Measurements from ENCODE around the gene RNASE2. TPM values are rescaled to one million over a fixed set of nuclear protein-coding genes. Genes with fewer than 3 reads are reported as not detected.

RNASE2 gene
- total and polyA plus RNA-seq, 4 donors: 0.59 to 27.0 (median 4.3) TPM

GRCh38 chr14:20986811-20987210, 31.5 kb downstream of the RNASE2 start (continued):
- TF ChIP-seq ATF3 (IDR thresholded peaks at IDR 0.05) (no peak), RAD21 (IDR thresholded peaks at IDR 0.05) (no peak), MAX (IDR thresholded peaks at IDR 0.05) (no peak), EGR1 (IDR thresholded peaks at IDR 0.05; ENCODE audit: low read depth in 2 of 2) (no peak), HNF4G (IDR thresholded peaks at IDR 0.05) (no peak), FOXA1 (IDR thresholded peaks at IDR 0.05) (no peak), JUND (IDR thresholded peaks at IDR 0.05) (no peak), TAF1 (conservative IDR thresholded peaks at IDR 0.05) (no peak)

- Histone ChIP-seq H3K27me3 (ENCODE audit: control insufficient read depth in 4 of 4, insufficient read depth in 4 of 4, low read length in 3 of 4) (no peaks in the 10 kb centered on the region), H3K27ac (ENCODE audit: low read depth in 1 of 2, low read length in 2 of 2) (peak overlapping the region in 1 of 2 donors; percentile 3), H3K4me1 (ENCODE audit: control insufficient read depth in 4 of 4, insufficient read depth in 4 of 4, low read length in 3 of 4) (peaks cover 3 to 18% (median 16%) of the 10 kb centered on the region in 4 donors), H3K9ac (ENCODE audit: low read depth in 1 of 2, low read length in 2 of 2) (peak overlapping the region in 1 of 2 donors; percentile 27), H3K9me3 (ENCODE audit: control insufficient read depth in 4 of 4, low read length in 3 of 4) (no peaks in the 10 kb centered on the region), H3K36me3 (ENCODE audit: control insufficient read depth in 4 of 4, insufficient read depth in 3 of 4, low read depth in 1 of 4, low read length in 3 of 4) (peaks cover 0 to 19% (median 14%) of the 10 kb centered on the region in 4 donors), H3K4me3 (ENCODE audit: low read depth in 1 of 3, low read length in 3 of 3) (peak overlapping the region in 1 of 3 donors; percentile 100)
- DNase-seq (ENCODE audit: low spot score): no peak
- TF ChIP-seq MAX (IDR thresholded peaks at IDR 0.05) (no peak), ZBTB33 (IDR thresholded peaks at IDR 0.05) (no peak), GABPA (IDR thresholded peaks at IDR 0.05 in 1 of 2, conservative IDR thresholded peaks at IDR 0.05 in 1 of 2) (no peak), FOXA1 (IDR thresholded peaks at IDR 0.05) (no peak), HNF4G (IDR thresholded peaks at IDR 0.05) (no peak)
- WGBS: 91% methylated on average over 15 of the region's 15 CpGs
Observed at GRCh38 chr14:20988717-20989470, 33.6 kb downstream of the RNASE2 start.

GRCh38 chr14:20989471-20989786, 34.1 kb downstream of the RNASE2 start:
- Histone ChIP-seq H3K36me3 (ENCODE audit: control insufficient read depth in 4 of 4, insufficient read depth in 3 of 4, low read depth in 1 of 4, low read length in 3 of 4) (peaks cover 2 to 24% (median 19%) of the 10 kb centered on the region in 4 donors), H3K4me3 (ENCODE audit: low read depth in 1 of 3, low read length in 3 of 3) (peak overlapping the region; percentile 66 to 100 (median 99)), H3K9me3 (ENCODE audit: control insufficient read depth in 4 of 4, low read length in 3 of 4) (no peaks in the 10 kb centered on the region), H3K4me1 (ENCODE audit: control insufficient read depth in 4 of 4, insufficient read depth in 4 of 4, low read length in 3 of 4) (peaks cover 3 to 18% (median 16%) of the 10 kb centered on the region in 4 donors), H3K9ac (ENCODE audit: low read depth in 1 of 2, low read length in 2 of 2) (peak overlapping the region in 1 of 2 donors; percentile 27), H3K27ac (ENCODE audit: low read depth in 1 of 2, low read length in 2 of 2) (peak overlapping the region in 1 of 2 donors; percentile 3), H3K27me3 (ENCODE audit: control insufficient read depth in 4 of 4, insufficient read depth in 4 of 4, low read length in 3 of 4) (no peaks in the 10 kb centered on the region)
- DNase-seq (ENCODE audit: low spot score): no peak
- WGBS: 4% methylated on average over 11 of the region's 11 CpGs
- no peak for TF ChIP-seq RAD21 (IDR thresholded peaks at IDR 0.05)
- no peak for TF ChIP-seq CTCF (IDR thresholded peaks at IDR 0.05; ENCODE audit: low read depth, low read length, missing input control)
- no peak for TF ChIP-seq FOXA1 (IDR thresholded peaks at IDR 0.05)
- no peak for TF ChIP-seq ATF3 (IDR thresholded peaks at IDR 0.05)
- no peak for TF ChIP-seq EGR1 (IDR thresholded peaks at IDR 0.05; ENCODE audit: low read depth in 2 of 2)
- no peak for TF ChIP-seq ZBTB33 (IDR thresholded peaks at IDR 0.05)
- no peak for TF ChIP-seq HNF4G (IDR thresholded peaks at IDR 0.05)
- TF ChIP-seq YY1 (IDR thresholded peaks at IDR 0.05): no peak
- TF ChIP-seq SP1 (IDR thresholded peaks at IDR 0.05): no peak
- no peak for TF ChIP-seq FOXA2 (IDR thresholded peaks at IDR 0.05)
- TF ChIP-seq REST (IDR thresholded peaks at IDR 0.05): no peak
- no peak for TF ChIP-seq HNF4A (conservative IDR thresholded peaks at IDR 0.05)
- TF ChIP-seq MAX (IDR thresholded peaks at IDR 0.05): no peak
- no peak for TF ChIP-seq NR2F2 (IDR thresholded peaks at IDR 0.05)
- no peak for TF ChIP-seq GABPA (IDR thresholded peaks at IDR 0.05 in 1 of 2, conservative IDR thresholded peaks at IDR 0.05 in 1 of 2)
- TF ChIP-seq JUND (IDR thresholded peaks at IDR 0.05): no peak

All from liver (tissue), 9 donors.